ENCODE results near the gene UQCR10.
A peak's percentile ranks its signal among the peaks of the same experiment; 100 is the strongest.

The UQCR10 gene

GRCh38 chr22:29782061-29782845, 15.1 kb downstream of the UQCR10 start:
- peak overlapping the region; percentile 72 for H3K27ac ChIP-seq
- ChIA-PET POLR2A (ENCODE audit: low non-redundant PET) (no interaction called here), CTCF (no interaction called here)
- no peak for DNase-seq (ENCODE audit: low spot score)
- no peak for TF ChIP-seq CTCF (conservative IDR thresholded peaks at IDR 0.05; ENCODE audit: low read depth)

GRCh38 chr22:29784451-29785361, 17.5 kb downstream of the UQCR10 start:
- no peak for DNase-seq (ENCODE audit: low spot score)
- peak overlapping the region; percentile 53 for H3K27ac ChIP-seq
- no peak for TF ChIP-seq CTCF (conservative IDR thresholded peaks at IDR 0.05; ENCODE audit: low read depth)
- CTCF ChIA-PET, result interaction anchor here (0.6 kb wide), 1 partner anchor 12 kb away, joined by 5 read pairs; no protein-coding TSS in a partner anchor
- POLR2A ChIA-PET (ENCODE audit: low non-redundant PET), result no interaction called here

GRCh38 chr22:29786031-29786430, 18.9 kb downstream of the UQCR10 start:
- no peak for TF ChIP-seq CTCF (conservative IDR thresholded peaks at IDR 0.05; ENCODE audit: low read depth)
- no peak overlapping the region for H3K27ac ChIP-seq
- ChIA-PET CTCF (interaction anchor here (0.6 kb wide), 1 partner anchor 316 kb away, joined by 5 read pairs; no protein-coding TSS in a partner anchor), POLR2A (ENCODE audit: low non-redundant PET) (no interaction called here)
- DNase-seq (ENCODE audit: low spot score), result no peak

GRCh38 chr22:29787371-29787980, 20.3 kb downstream of the UQCR10 start:
- H3K27ac ChIP-seq, result peak overlapping the region; percentile 25
- TF ChIP-seq CTCF (conservative IDR thresholded peaks at IDR 0.05; ENCODE audit: low read depth), result no peak
- no peak for DNase-seq (ENCODE audit: low spot score)
- ChIA-PET CTCF (no interaction called here), POLR2A (ENCODE audit: low non-redundant PET) (no interaction called here)

GRCh38 chr22:29788339-29789279, 21.4 kb downstream of the UQCR10 start:
- CTCF ChIA-PET, result no interaction called here
- peak overlapping the region; percentile 25 for H3K27ac ChIP-seq
- DNase-seq (ENCODE audit: low spot score), result no peak
- POLR2A ChIA-PET (ENCODE audit: low non-redundant PET), result no interaction called here
- TF ChIP-seq CTCF (conservative IDR thresholded peaks at IDR 0.05; ENCODE audit: low read depth), result no peak

Data from RWPE1 (cell line).